ENCODE measurements around the gene FAM181A.
A peak's percentile ranks its signal among the peaks of the same experiment; 100 is the strongest.

The FAM181A gene

DNA sequence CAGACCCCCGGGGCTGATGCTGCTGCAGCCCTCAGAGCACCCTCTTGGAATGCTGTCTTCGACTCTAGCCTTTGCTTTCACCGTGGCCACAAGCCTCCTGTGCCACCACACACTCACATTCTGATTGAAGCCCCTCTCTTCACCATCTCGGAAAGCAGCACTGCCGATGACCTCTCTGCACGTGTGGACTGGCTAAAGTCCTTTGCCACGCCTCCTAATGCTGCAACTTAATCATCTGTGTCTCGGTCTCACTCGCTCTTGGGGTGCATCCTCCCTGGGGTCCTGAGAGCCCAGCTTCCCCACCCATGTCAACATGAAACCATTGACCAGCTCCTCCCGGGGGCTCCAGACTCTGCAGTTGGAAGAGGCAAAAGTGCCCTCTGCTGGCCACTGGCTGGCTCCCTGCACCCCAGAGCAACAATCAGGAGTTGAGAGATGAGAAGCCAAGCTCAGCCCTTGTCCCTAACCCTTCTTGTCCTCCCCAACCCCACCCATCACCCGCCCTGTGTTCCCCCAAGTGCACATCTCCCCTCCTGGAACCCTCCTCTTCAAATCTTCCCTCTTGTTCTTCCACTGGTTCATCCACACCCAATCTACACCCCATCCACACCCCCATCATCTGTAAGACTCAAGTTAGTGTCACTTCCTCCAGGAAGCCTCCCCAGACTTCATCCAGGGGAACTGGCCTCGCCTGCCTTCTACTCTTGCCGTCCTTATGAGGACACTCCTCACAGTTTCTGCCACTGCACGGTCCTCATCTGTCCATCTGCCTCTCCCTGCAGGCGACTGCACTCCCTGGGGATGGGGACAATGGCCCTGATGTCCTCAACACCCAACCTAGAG, 23.6 kb upstream of the FAM181A start:
- no peak for DNase-seq (ENCODE audit: low spot score)
- TF ChIP-seq, protein P1, sequence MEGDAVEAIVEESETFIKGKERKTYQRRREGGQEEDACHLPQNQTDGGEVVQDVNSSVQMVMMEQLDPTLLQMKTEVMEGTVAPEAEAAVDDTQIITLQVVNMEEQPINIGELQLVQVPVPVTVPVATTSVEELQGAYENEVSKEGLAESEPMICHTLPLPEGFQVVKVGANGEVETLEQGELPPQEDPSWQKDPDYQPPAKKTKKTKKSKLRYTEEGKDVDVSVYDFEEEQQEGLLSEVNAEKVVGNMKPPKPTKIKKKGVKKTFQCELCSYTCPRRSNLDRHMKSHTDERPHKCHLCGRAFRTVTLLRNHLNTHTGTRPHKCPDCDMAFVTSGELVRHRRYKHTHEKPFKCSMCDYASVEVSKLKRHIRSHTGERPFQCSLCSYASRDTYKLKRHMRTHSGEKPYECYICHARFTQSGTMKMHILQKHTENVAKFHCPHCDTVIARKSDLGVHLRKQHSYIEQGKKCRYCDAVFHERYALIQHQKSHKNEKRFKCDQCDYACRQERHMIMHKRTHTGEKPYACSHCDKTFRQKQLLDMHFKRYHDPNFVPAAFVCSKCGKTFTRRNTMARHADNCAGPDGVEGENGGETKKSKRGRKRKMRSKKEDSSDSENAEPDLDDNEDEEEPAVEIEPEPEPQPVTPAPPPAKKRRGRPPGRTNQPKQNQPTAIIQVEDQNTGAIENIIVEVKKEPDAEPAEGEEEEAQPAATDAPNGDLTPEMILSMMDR (IDR thresholded peaks at IDR 0.05; ENCODE audit: borderline replicate concordance, control extremely low read depth, extremely low read depth, insufficient read depth, missing control alignments): peak; percentile 32
- in situ Hi-C loops (cut with MboI; ENCODE audit: low sequenced_read_pairs, unreplicated experiment): loop anchor here (10.0 kb wide), 1 partner anchor 249 kb away; no protein-coding TSS in a partner anchor

DNA sequence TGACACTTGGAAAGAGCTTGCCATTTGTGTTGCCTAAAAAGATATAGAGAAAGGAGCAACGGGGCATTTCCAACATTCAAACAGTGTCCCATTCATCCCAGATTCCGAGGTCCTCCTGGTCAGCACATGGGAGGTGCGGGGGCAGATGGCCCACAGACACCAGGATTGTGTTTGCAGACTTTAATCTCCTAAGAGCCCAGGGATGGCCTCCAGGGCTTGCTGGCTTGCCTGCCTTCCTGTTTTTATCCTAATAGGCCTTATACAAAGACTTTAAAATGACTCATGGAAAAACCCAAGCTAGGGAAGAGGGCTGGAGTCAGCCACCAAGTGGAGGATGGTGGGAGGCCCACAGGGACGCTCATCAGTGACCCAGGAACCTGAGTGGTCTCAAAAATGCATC, 21.5 kb upstream of the FAM181A start:
- in situ Hi-C loops (cut with MboI; ENCODE audit: low sequenced_read_pairs, unreplicated experiment): loop anchor here (10.0 kb wide), 1 partner anchor 251 kb away; no protein-coding TSS in a partner anchor
- DNase-seq (ENCODE audit: low spot score): no peak
- TF ChIP-seq, protein P1 (IDR thresholded peaks at IDR 0.05; ENCODE audit: borderline replicate concordance, control extremely low read depth, extremely low read depth, insufficient read depth, missing control alignments): no peak

DNA sequence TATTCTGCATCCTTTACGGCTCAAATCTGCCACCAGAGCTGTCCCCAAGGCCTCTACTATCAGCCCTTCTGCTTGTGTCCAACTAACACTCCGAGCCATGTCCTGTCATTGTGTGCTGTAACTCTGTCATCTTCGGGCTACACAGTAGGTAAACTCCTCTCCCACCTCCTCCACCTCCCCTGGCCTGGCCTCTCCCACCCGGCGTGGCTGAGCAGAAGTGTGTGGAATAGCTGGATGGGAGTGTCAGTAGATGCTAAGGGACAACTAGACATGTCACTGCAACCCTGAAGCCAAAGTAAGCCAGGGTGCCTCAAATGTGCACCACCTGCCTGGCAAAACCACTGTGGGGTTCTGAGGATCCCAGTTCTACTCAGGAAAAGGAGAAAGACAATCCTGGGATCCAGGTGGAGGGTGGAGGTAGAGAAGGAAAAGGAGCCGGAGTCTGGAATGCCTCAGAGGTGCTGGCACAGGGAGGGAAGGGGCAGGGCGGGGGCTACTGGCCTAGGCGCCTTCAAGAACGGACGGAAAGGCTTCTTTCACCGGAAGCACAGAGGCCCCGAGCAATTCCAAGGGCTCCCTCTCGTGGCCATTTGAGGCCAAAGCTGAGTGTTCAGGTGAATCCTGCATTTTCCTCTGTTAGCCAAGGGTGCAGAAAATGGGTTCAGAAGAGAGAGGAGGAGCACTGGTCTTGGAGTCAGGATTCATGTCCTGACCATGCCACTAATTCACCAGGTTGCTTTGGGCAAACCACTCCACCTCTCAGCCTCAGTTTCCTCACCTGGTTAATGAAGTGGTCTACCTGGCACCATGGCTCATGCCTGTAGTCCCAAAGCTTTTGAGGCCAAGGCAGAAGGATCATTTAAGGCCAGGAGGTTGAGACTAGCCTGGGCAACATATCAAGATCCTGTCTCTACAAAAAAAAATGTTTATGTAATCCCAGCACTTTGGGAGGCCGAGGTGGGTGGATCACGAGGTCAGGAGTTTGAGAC, 20.5 kb upstream of the FAM181A start:
- in situ Hi-C loops (cut with MboI; ENCODE audit: low sequenced_read_pairs, unreplicated experiment): loop anchor here (10.0 kb wide), 1 partner anchor 252 kb away; no protein-coding TSS in a partner anchor

DNA sequence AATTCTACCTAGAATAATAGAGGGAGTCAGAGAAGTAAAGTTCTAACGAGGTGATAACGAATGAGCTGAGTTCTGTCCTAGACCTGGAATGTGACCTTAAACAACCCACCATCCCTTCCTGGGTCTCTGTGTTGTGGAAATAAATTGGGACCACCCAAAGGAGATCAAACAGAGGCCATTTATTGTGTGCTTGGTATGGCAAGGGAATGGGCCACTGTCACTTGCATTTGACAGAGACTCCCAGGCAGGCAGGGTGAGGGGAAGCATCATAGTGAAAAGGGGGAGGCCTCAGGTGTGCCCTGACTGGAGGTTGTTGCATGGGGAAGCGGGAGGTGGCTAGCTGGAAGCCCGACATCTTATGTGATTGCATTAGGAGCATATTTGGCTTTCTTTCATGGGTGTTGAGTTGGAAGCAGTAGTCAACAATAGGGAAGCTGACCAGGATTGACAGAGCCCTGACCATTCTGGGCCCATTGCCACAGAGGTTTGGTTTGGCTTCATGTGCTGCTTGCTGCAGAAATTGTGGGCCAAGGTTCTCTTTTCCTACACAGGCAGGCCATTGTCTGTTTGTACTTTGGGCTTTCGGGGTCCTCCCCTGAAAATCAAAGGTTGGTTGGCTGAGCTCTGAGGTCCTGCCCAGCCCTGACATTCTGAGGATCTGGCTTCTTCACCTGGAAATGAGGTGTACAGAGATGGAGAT, 17.6 kb upstream of the FAM181A start:
- in situ Hi-C loops (cut with MboI; ENCODE audit: low sequenced_read_pairs, unreplicated experiment): loop anchor here (10.0 kb wide), 1 partner anchor 255 kb away; no protein-coding TSS in a partner anchor

More for the DNA sequence above, 20.5 kb upstream of the FAM181A start:
- TF ChIP-seq, protein P1 (IDR thresholded peaks at IDR 0.05; ENCODE audit: borderline replicate concordance, control extremely low read depth, extremely low read depth, insufficient read depth, missing control alignments): peak; percentile 65
- DNase-seq (ENCODE audit: low spot score): peak; percentile 86

DNA sequence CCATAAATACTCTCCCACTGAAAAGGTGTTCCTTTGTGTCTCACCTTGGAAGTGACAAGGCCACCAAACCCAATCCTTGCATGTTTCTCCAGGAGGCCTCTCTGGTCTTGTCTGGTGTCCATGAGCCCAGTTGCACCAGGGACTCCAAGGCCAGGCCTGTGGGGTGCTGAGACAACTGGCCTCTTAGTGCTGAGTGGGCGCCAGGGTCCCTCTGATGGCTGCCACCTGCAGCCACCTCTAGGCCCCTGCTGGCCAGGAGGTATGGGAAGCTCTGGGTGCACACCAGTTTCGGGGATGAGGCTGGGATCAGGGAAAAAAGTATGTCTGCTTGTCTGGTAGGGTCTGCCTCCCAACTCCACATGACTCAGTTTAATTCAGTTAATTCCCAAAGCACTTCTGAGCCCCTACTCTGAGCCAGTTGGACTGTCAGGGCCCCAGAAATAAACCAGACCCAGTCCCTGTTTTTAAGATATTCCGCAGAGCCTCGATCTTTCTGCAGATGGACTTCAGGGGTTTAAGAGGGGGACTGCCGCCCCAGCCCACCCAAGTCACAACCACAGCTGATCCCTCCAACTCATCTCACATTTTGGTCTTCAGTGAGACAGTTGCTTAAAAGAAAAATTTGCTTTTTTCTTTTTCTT, 15.0 kb upstream of the FAM181A start:
- TF ChIP-seq, protein P1 (IDR thresholded peaks at IDR 0.05; ENCODE audit: borderline replicate concordance, control extremely low read depth, extremely low read depth, insufficient read depth, missing control alignments): no peak
- in situ Hi-C loops (cut with MboI; ENCODE audit: low sequenced_read_pairs, unreplicated experiment): no loop called here
- no peak for DNase-seq (ENCODE audit: low spot score)

More for the DNA sequence above, 17.6 kb upstream of the FAM181A start:
- no peak for DNase-seq (ENCODE audit: low spot score)
- TF ChIP-seq, protein P1 (IDR thresholded peaks at IDR 0.05; ENCODE audit: borderline replicate concordance, control extremely low read depth, extremely low read depth, insufficient read depth, missing control alignments): no peak

Measured in GM13976 (cell line).